ENCODE data around the gene DPY19L1.
"Not testable (repeated sequence)": the region's sequence is repeated elsewhere in the genome, so short reads cannot be mapped to it uniquely, and the experiment has no call there.

DPY19L1 gene

GRCh38 chr7:34985155-34985554, 52.1 kb downstream of the DPY19L1 start:
- FAIRE-seq: not testable (repeated sequence)

- FAIRE-seq: not testable (repeated sequence)
Observed at GRCh38 chr7:34984140-34984539, 53.1 kb downstream of the DPY19L1 start.

- no peak for FAIRE-seq
Observed at GRCh38 chr7:34982371-34983019, 54.8 kb downstream of the DPY19L1 start.

- not testable (repeated sequence) for FAIRE-seq
Observed at GRCh38 chr7:34979124-34979523, 58.2 kb downstream of the DPY19L1 start.

GRCh38 chr7:34973400-34973760, 63.9 kb downstream of the DPY19L1 start:
- no peak for FAIRE-seq

- not testable (repeated sequence) for FAIRE-seq
Observed at GRCh38 chr7:34972739-34973399, 64.4 kb downstream of the DPY19L1 start.

- FAIRE-seq: not testable (repeated sequence)
Observed at GRCh38 chr7:34967818-34968217, 69.5 kb downstream of the DPY19L1 start.

- FAIRE-seq: not testable (repeated sequence)
Observed at GRCh38 chr7:34966504-34966903, 70.8 kb downstream of the DPY19L1 start.

GRCh38 chr7:34958021-34958420, 79.3 kb downstream of the DPY19L1 start:
- no peak for FAIRE-seq

- FAIRE-seq: no peak
Observed at GRCh38 chr7:34952822-34953221, 84.5 kb downstream of the DPY19L1 start.

- no peak for FAIRE-seq
Observed at GRCh38 chr7:34949361-34949760, 87.9 kb downstream of the DPY19L1 start.

GRCh38 chr7:34947427-34947826, 89.9 kb downstream of the DPY19L1 start:
- peak; percentile 75 for FAIRE-seq

- no peak for FAIRE-seq
Observed at GRCh38 chr7:34946486-34946885, 90.8 kb downstream of the DPY19L1 start.

GRCh38 chr7:34945894-34946477, 91.3 kb downstream of the DPY19L1 start:
- not testable (repeated sequence) for FAIRE-seq

GRCh38 chr7:34939175-34939574, 98.1 kb downstream of the DPY19L1 start:
- no peak for FAIRE-seq

- FAIRE-seq: not testable (repeated sequence)
Observed at GRCh38 chr7:34935735-34936165, 101.5 kb downstream of the DPY19L1 start.

- no peak for FAIRE-seq
Observed at GRCh38 chr7:34931739-34932138, 105.5 kb downstream of the DPY19L1 start.

GRCh38 chr7:34929783-34930182, 107.5 kb downstream of the DPY19L1 start:
- not testable (repeated sequence) for FAIRE-seq

- FAIRE-seq: no peak
Observed at GRCh38 chr7:34928560-34928959, 108.7 kb downstream of the DPY19L1 start.

GRCh38 chr7:34928052-34928451, 109.2 kb downstream of the DPY19L1 start:
- no peak for FAIRE-seq

GRCh38 chr7:34920470-34920869, 116.8 kb downstream of the DPY19L1 start:
- FAIRE-seq: not testable (repeated sequence)

GRCh38 chr7:34919038-34919437, 118.2 kb downstream of the DPY19L1 start:
- FAIRE-seq: not testable (repeated sequence)

- not testable (repeated sequence) for FAIRE-seq
Observed at GRCh38 chr7:34918198-34918861, 119.0 kb downstream of the DPY19L1 start.

Measured in colon (tissue), 2 donors.